HEK293 (cell line): ENCODE measurements around the gene POLG2.
A peak's percentile ranks its signal among the peaks of the same experiment; 100 is the strongest.

Experiments
- BCL11B ChIP-seq: fragments of 450-650 bp; formaldehyde crosslinking; IDR thresholded peaks from 2 replicates; pipeline ENCODE4 v1.5.1; 2016; ENCODE audit warnings: low read depth, missing biosample characterization, missing genetic modification characterization
- HOXD13 ChIP-seq: sonication (generic); formaldehyde crosslinking; IDR thresholded peaks from 2 replicates; pipeline ENCODE4 v1.8.0; 2022; ENCODE audit warnings: missing genetic modification reagents, borderline replicate concordance
- INSM2 ChIP-seq: fragments of 450-650 bp; formaldehyde crosslinking; IDR thresholded peaks from 2 replicates; pipeline ENCODE4 v1.5.1; 2016; ENCODE audit warnings: missing biosample characterization, missing genetic modification characterization
- KLF1 ChIP-seq: fragments of 450-650 bp; formaldehyde crosslinking; IDR thresholded peaks from 2 replicates; pipeline ENCODE4 v1.5.1; 2016; ENCODE audit warnings: missing biosample characterization, missing genetic modification characterization
- PATZ1 ChIP-seq: fragments of 450-650 bp; formaldehyde crosslinking; IDR thresholded peaks from 2 replicates; pipeline ENCODE4 v1.5.1; 2016; ENCODE audit warnings: missing biosample characterization, missing genetic modification characterization
- PRDM1 ChIP-seq: fragments of 450-650 bp; formaldehyde crosslinking; IDR thresholded peaks from 2 replicates; pipeline ENCODE4; 2016; ENCODE audit warnings: missing biosample characterization, missing genetic modification characterization
- PRDM10 ChIP-seq: fragments of 450-650 bp; formaldehyde crosslinking; IDR thresholded peaks from 2 replicates; pipeline ENCODE4 v1.5.1; 2016; ENCODE audit warnings: missing biosample characterization, missing genetic modification characterization
- REPIN1 ChIP-seq: fragments of 450-650 bp; formaldehyde crosslinking; IDR thresholded peaks from 2 replicates; pipeline ENCODE4 v1.5.1; 2017; ENCODE audit warnings: missing biosample characterization, missing genetic modification characterization, low read depth
- TRIM28 ChIP-seq: IDR thresholded peaks from 2 replicates; pipeline ENCODE4 v1.6.1; 2011; ENCODE audit warnings: low read length, control low read depth, borderline replicate concordance
- ZBTB26 ChIP-seq: fragments of 450-650 bp; formaldehyde crosslinking; optimal IDR thresholded peaks from 2 replicates; pipeline ENCODE3; 2016; ENCODE audit warnings: missing biosample characterization, mild to moderate bottlenecking, missing genetic modification characterization
- ZBTB6 ChIP-seq: fragments of 450-650 bp; formaldehyde crosslinking; IDR thresholded peaks from 2 replicates; pipeline ENCODE4 v1.5.1; 2017; ENCODE audit warnings: missing biosample characterization, missing genetic modification characterization
- ZBTB8A ChIP-seq: fragments of 450-650 bp; formaldehyde crosslinking; IDR thresholded peaks from 2 replicates; pipeline ENCODE4 v1.5.1; 2016; ENCODE audit warnings: missing biosample characterization, missing genetic modification characterization
- ZFP3 ChIP-seq: fragments of 450-650 bp; formaldehyde crosslinking; IDR thresholded peaks from 2 replicates; pipeline ENCODE4 v1.5.1; 2016; ENCODE audit warnings: low read depth, missing biosample characterization, missing genetic modification characterization
- ZFP69B ChIP-seq: fragments of 450-650 bp; formaldehyde crosslinking; IDR thresholded peaks from 2 replicates; pipeline ENCODE4 v1.5.1; 2016; ENCODE audit warnings: missing biosample characterization, missing genetic modification characterization
- ZNF121 ChIP-seq: fragments of 450-650 bp; formaldehyde crosslinking; IDR thresholded peaks from 2 replicates; pipeline ENCODE4 v1.5.1; 2016; ENCODE audit warnings: missing biosample characterization, missing genetic modification characterization
- ZNF18 ChIP-seq: fragments of 450-650 bp; formaldehyde crosslinking; IDR thresholded peaks from 2 replicates; pipeline ENCODE4 v1.5.1; 2016; ENCODE audit warnings: missing biosample characterization, missing genetic modification characterization
- ZNF221 ChIP-seq: fragments of 450-650 bp; formaldehyde crosslinking; IDR thresholded peaks from 2 replicates; pipeline ENCODE4 v1.5.1; 2017; ENCODE audit warnings: missing biosample characterization, missing genetic modification characterization, borderline replicate concordance
- ZNF248 ChIP-seq: fragments of 450-650 bp; formaldehyde crosslinking; IDR thresholded peaks from 2 replicates; pipeline ENCODE4 v1.5.1; 2017; ENCODE audit warnings: missing biosample characterization, missing genetic modification characterization
- ZNF423 ChIP-seq: fragments of 450-650 bp; formaldehyde crosslinking; IDR thresholded peaks from 2 replicates; pipeline ENCODE4 v1.5.1; 2016; ENCODE audit warnings: missing biosample characterization, missing genetic modification characterization
- ZNF544 ChIP-seq: fragments of 450-650 bp; formaldehyde crosslinking; IDR thresholded peaks from 2 replicates; pipeline ENCODE4 v1.5.0; 2017; ENCODE audit warnings: missing biosample characterization, missing genetic modification characterization
- ZNF548 ChIP-seq: fragments of 450-650 bp; formaldehyde crosslinking; IDR thresholded peaks from 2 replicates; pipeline ENCODE4 v1.5.1; 2016; ENCODE audit warnings: missing biosample characterization, missing genetic modification characterization
- ZNF555 ChIP-seq: fragments of 450-650 bp; formaldehyde crosslinking; conservative IDR thresholded peaks from 2 replicates; pipeline ENCODE4 v1.5.1; 2017; ENCODE audit warnings: missing biosample characterization, mild to moderate bottlenecking, missing genetic modification characterization, inconsistent platforms
- ZNF571 ChIP-seq: fragments of 450-650 bp; formaldehyde crosslinking; IDR thresholded peaks from 2 replicates; pipeline ENCODE4 v1.5.0; 2017; ENCODE audit warnings: missing biosample characterization, missing genetic modification characterization
- ZNF623 ChIP-seq: fragments of 450-650 bp; formaldehyde crosslinking; IDR thresholded peaks from 2 replicates; pipeline ENCODE4 v1.5.1; 2016; ENCODE audit warnings: missing biosample characterization, missing genetic modification characterization
- ZNF639 ChIP-seq: fragments of 450-650 bp; formaldehyde crosslinking; IDR thresholded peaks from 2 replicates; pipeline ENCODE4 v1.5.1; 2016; ENCODE audit warnings: missing biosample characterization, missing genetic modification characterization
- ZNF830 ChIP-seq: fragments of 450-650 bp; IDR thresholded peaks from 2 replicates; pipeline ENCODE4 v1.5.0; 2018; ENCODE audit warnings: missing biosample characterization, missing genetic modification characterization, low read depth, mild to moderate bottlenecking, moderate library complexity

POLG2 gene

GRCh38 chr17:64506576-64507412, 9.9 kb upstream of the POLG2 start, which contains the start of gene CEP95 (continued):
- TF ChIP-seq HOXD13 (CRISPR knock-in tag) (peak; percentile 39; the same call in 1 of the 2 replicates), ZBTB8A (tag by site-specific recombination) (peak; percentile 27; the same call in 1 of the 2 replicates), ZNF639 (peak; percentile 70; the same call in 1 of the 2 replicates), ZNF623 (tag by site-specific recombination) (no peak), ZBTB6 (tag by site-specific recombination) (no peak), PRDM1 (tag by site-specific recombination) (no peak; the same call in 1 of the 2 replicates), BCL11B (peak; percentile 50), ZFP69B (tag by site-specific recombination) (peak; percentile 59), ZNF830 (no peak), PRDM10 (peak; percentile 93), ZNF544 (tag by site-specific recombination) (no peak), TRIM28 (no peak), INSM2 (tag by site-specific recombination) (no peak; the same call in 1 of the 2 replicates), ZNF548 (tag by site-specific recombination) (no peak), ZBTB26 (tag by site-specific recombination) (peak; percentile 82), ZNF555 (tag by site-specific recombination) (no peak), REPIN1 (tag by site-specific recombination) (0 out of 2 replicates have a peak, but pooled peaks have one; percentile 12), ZNF423 (tag by site-specific recombination) (0 out of 2 replicates have a peak, but pooled peaks have one; percentile 42), ZNF18 (no peak), KLF1 (tag by site-specific recombination) (peak; percentile 25; the same call in 1 of the 2 replicates), ZFP3 (tag by site-specific recombination) (peak; percentile 49; the same call in 1 of the 2 replicates), ZNF221 (no peak), ZNF121 (tag by site-specific recombination) (no peak), PATZ1 (peak; percentile 94), ZNF571 (tag by site-specific recombination) (no peak), ZNF248 (tag by site-specific recombination) (no peak)
